Psoas muscle (tissue), 8 donors: ENCODE results near the gene ARL6IP5. TPM values are rescaled to one million over a fixed set of nuclear protein-coding genes. Genes with fewer than 3 reads are reported as not detected.

ENCODE experiments used
- ATAC-seq, 4 donors: fragments of 200-7000 bp; cut with Tn5 transposase; one replicate each; pipeline ENCODE4 v1.9.1; 2020; ENCODE audit warnings: moderate library complexity in 3 of 4, mild to moderate bottlenecking in 2 of 4
- DNase-seq, 2 donors: peaks; one replicate each; pipeline ENCODE4 v3.0.0-alpha.2; 2020
- H3K27ac ChIP-seq: fragments of 200-600 bp; one replicate; pipeline ENCODE4 v1.8.0; 2022
- H3K27me3 ChIP-seq, 3 donors: fragments of 200-600 bp in 1 of 3; one replicate each; pipeline versions ENCODE4 v1.6.1 to v1.8.0; 2013 to 2022; ENCODE audit warnings: low read length in 2 of 3, mild to moderate bottlenecking in 2 of 3, moderate library complexity in 1 of 3; ENCODE audit not compliant: insufficient read depth in 3 of 3
- H3K36me3 ChIP-seq, 2 donors: fragments of 200-600 bp in 1 of 2; one replicate each; pipeline versions ENCODE4 v1.6.1 to v1.8.0; 2013 to 2022; ENCODE audit warnings: low read depth in 1 of 2, mild to moderate bottlenecking in 1 of 2, moderate library complexity in 1 of 2; ENCODE audit not compliant: insufficient read depth in 1 of 2
- H3K4me1 ChIP-seq: fragments of 200-600 bp; one replicate; pipeline ENCODE4 v1.8.0; 2022
- H3K4me3 ChIP-seq: fragments of 200-600 bp; one replicate; pipeline ENCODE4 v1.8.0; 2022; ENCODE audit warnings: mild to moderate bottlenecking
- H3K9me3 ChIP-seq: fragments of 200-600 bp; one replicate; pipeline ENCODE4 v1.8.0; 2022
- WGBS, 3 donors: extraction: QIAGEN DNeasy Blood & Tissue Kit; methylation state at CpG; one replicate each; pipeline versions ENCODE4 v1.1.6 to v1.1.7; 2013; 5-methylcytosine and 5-hydroxymethylcytosine counted together
- intact Hi-C, 2 donors: fragments of 100-400 bp; cut with DNase I; formaldehyde crosslinking; loops; one replicate each; pipeline versions ENCODE4 v1.11.0 to v1.14.2; 2022
- polyA plus RNA-seq, 3 donors: library from polyadenylated mRNA; stranded (reverse); fragments of 200-250 nt; gene quantifications; one replicate each; pipeline ENCODE4 v1.2.3, GENCODE V29; 2013
- total RNA-seq, 4 donors: library from RNA; stranded (reverse); fragmentation: NEBNext Ultra II Directional in 2 of 4; extraction: Animal tissue kit (Norgen Biotek cat#: 25700) in 2 of 4; gene quantifications; one replicate each; pipeline versions ENCODE4 v1.2.1 to v1.2.4, GENCODE V29; 2021 to 2023
- TF ChIP-seq, protein P1 (sequence below): fragments of 200-600 bp; IDR thresholded peaks from one replicate; pipeline ENCODE4 v1.8.0; 2022; ENCODE audit warnings: antibody characterized with exemption
- donor health status: healthy with polysubstance abuse.
- donor health status: DM: no; HTN: no; CAD: no; lungs with moderate emphysema.
- donor health status: Bipolar disorder and iron deficiency.
- donor health status: healthy.
- donor health status: DM: yes; HTN: yes; CAD: no.
- donor health status: DM: no; HTN: no; CAD: no.
- donor health status: DM: no; HTN: no; CAD: no.
- donor health status: DM: yes; HTN: yes; CAD: no.

The ARL6IP5 gene
- total and polyA plus RNA-seq, 7 donors = 82.1 to 191 (median 146) TPM

DNA sequence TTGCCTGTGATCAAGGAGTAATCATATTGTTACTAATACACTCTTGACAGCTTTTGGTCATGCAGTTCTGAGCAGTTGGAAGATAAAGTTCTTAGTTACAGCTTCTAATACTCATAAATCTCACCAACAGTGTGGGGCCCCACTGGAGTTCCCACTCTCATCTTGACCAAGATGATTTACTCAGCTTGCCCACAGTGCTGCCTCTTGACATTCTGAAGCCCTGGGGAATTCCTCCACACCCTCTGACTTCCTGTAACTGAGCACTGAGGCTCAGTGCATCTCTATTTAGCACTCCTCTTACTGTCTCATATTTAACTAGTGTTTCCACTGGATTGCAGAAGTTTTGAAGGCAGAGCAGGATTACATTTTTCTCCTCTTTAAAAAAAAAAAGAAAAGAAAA is 1.9 kb upstream of the ARL6IP5 start:
- Histone ChIP-seq H3K4me1 (peaks cover 60% of the 10 kb centered on the region), H3K27me3 (no peaks in the 10 kb centered on the region), H3K36me3 (no peaks in the 10 kb centered on the region), H3K9me3 (no peaks in the 10 kb centered on the region), H3K27ac (peak overlapping the region; percentile 98), H3K4me3 (peak overlapping the region; percentile 90)
- DNase-seq (no peak), ATAC-seq (peak; percentile 30 to 56 (median 40))
- intact Hi-C loops = loop anchor here in 1 of 2 donors (5.0 kb wide), 1 partner anchor 34 kb away; no protein-coding TSS in a partner anchor
- TF ChIP-seq, protein P1, sequence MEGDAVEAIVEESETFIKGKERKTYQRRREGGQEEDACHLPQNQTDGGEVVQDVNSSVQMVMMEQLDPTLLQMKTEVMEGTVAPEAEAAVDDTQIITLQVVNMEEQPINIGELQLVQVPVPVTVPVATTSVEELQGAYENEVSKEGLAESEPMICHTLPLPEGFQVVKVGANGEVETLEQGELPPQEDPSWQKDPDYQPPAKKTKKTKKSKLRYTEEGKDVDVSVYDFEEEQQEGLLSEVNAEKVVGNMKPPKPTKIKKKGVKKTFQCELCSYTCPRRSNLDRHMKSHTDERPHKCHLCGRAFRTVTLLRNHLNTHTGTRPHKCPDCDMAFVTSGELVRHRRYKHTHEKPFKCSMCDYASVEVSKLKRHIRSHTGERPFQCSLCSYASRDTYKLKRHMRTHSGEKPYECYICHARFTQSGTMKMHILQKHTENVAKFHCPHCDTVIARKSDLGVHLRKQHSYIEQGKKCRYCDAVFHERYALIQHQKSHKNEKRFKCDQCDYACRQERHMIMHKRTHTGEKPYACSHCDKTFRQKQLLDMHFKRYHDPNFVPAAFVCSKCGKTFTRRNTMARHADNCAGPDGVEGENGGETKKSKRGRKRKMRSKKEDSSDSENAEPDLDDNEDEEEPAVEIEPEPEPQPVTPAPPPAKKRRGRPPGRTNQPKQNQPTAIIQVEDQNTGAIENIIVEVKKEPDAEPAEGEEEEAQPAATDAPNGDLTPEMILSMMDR = no peak

DNA sequence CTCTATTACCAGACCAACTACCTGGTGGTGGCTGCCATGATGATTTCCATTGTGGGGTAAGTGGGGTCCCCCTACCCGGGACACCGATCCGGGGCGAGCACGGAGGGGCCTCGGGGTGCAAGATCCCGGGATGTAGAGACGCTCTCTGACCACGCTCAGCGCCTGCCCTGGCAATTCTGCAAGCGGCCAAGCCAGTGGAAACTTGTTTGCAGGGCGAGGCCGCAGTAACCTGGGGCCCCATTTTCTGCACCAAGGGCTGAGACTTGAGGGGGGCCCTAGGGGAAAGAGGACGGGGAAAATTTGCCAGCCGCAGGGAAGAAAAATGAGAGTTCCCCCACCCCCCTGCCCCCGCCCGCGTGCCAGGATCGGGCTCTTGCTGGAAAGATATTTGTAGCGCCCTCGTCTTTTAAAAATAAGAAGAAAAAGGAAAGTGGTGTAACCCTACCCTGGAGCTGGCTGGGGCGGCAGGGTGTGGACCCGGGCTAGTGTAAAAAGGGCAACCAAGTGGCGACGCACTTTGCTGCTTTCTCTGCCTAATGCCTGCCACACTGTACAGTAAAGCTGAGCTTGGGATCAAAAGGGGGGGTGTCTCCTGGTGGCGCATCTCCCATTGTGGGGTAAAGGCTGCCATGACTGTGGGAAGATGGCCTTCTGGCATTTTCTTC is 563 bp downstream of the ARL6IP5 start:
- Histone ChIP-seq H3K27ac (peak overlapping the region; percentile 98), H3K4me1 (peaks cover 68% of the 10 kb centered on the region), H3K27me3 (no peaks in the 10 kb centered on the region), H3K4me3 (peak overlapping the region; percentile 90), H3K36me3 (peaks cover 0 to 8% of the 10 kb centered on the region in 2 donors), H3K9me3 (no peaks in the 10 kb centered on the region)
- DNase-seq (peak; percentile 45 to 64), ATAC-seq (peak; percentile 2 to 29 (median 18))
- WGBS, 3 donors = 0 to 1% (median 0%) methylated on average over 26 of the region's 26 CpGs
- intact Hi-C loops = no loop called here
- TF ChIP-seq, protein P1 = no peak

DNA sequence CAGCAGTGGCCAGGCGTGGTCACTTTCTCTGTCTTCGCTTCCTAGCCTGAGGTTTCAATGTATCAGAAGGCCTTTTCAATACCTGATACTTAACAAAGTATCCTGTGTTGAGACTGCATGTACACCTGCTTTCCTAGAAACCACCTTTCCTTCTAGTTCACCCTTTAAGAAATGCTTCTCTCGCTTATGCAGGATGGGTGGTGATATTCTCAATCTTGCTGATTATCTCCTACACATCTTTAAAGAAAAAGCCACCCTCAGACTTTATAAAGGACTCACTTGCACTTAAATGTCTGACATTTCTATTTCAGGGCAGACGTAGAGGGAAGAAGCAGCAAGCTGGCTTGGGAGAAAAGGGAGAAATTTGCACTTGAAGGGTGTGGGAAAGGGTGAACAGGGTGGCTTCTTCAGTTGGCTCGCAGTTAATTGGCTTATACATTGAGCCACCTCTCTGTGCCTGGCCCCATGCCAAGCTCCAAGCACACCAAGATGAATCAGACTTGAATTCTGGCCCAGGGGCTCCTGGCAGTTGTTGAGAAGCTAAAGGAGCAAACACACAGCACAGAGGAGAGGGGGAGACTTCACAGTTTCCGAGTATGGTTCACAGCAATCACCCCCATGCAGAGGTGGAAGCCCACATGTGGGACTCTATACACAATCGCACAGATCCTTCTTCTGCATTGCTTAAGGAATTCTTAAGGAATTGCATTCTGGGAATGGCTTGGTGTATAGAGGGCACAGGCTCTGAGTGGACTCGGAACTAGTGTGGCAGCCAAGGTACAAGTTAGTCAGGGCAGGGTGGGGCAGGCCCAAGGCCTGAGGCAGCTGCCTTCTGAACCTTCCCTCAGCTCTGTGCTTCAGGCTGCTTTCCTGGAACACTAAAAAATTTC is 1.3 kb downstream of the ARL6IP5 start:
- peak; percentile 92 to 96 for DNase-seq
- TF ChIP-seq, protein P1 = no peak
- intact Hi-C loops = loop anchor here in 1 of 2 donors (2.0 kb wide), 1 partner anchor 31 kb away; no protein-coding TSS in a partner anchor
- peak overlapping the region; percentile 90 for H3K4me3 ChIP-seq
- peak; percentile 67 to 77 (median 74) for ATAC-seq
- 1 to 3% (median 2%) methylated on average over 8 of the region's 8 CpGs for WGBS, 3 donors
- H3K27me3 ChIP-seq = no peaks in the 10 kb centered on the region
- H3K4me1 ChIP-seq = peaks cover 68% of the 10 kb centered on the region
- peak overlapping the region; percentile 98 for H3K27ac ChIP-seq
- H3K36me3 ChIP-seq = peaks cover 0 to 13% of the 10 kb centered on the region in 2 donors
- no peaks in the 10 kb centered on the region for H3K9me3 ChIP-seq

DNA sequence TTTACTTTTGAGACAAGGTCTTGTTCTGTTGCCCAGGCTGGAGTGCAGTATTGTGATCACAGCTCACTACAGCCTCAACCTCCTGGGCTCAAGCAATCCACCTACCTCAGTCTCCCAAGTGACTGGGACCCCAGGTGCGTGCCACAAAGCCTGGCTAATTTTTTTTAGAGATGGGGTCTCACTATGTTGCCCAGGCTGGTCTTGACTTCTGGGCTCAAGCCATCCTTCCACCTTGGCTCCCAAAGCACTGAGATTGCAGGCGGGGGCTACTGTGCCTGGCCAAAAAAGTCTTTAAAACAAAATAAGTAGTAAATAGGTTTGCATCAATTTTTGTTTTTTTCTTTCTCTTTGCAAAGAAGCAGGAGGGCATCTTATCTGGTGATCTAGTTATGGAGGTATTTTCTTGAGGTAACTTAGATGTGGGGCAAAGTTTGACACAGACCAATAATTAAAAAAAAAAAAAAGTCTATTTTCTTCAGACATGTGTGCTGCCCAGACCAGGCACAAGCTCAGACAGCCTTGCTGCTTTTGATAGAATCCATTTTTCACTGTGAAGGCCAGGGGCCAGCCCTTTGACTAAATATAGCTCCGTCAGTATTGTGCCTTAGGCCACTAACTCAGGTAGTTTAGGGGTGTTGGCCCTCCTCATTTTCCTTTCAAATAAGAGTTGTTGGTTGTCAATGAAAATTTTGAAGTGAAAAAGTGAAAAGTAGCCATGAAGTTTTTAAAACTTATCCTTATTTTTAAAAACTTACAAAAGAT is 2.5 kb downstream of the ARL6IP5 start:
- Histone ChIP-seq H3K4me3 (peak overlapping the region; percentile 90), H3K27ac (peak overlapping the region; percentile 98), H3K27me3 (no peaks in the 10 kb centered on the region), H3K36me3 (peaks cover 0 to 14% of the 10 kb centered on the region in 2 donors), H3K9me3 (no peaks in the 10 kb centered on the region), H3K4me1 (peaks cover 70% of the 10 kb centered on the region)
- WGBS, 3 donors = 52 to 63% (median 56%) methylated on average over 3 of the region's 3 CpGs
- no peak for DNase-seq
- peak in 3 of 4 donors; percentile 30 to 40 (median 33) for ATAC-seq
- TF ChIP-seq, protein P1 = no peak
- intact Hi-C loops = loop anchor here in 1 of 2 donors (2.0 kb wide), 1 partner anchor 30 kb away; no protein-coding TSS in a partner anchor
